RWPE2 (cell line): Measurements from ENCODE around the gene ANKRD36C.
"Not testable (repeated sequence)": the region's sequence is repeated elsewhere in the genome, so short reads cannot be mapped to it uniquely, and the experiment has no call there.

Experiments used
- ATAC-seq: fragments of 200-7000 bp; cut with Tn5 transposase; 3 replicates; pipeline ENCODE4 v1.9.1; 2021; ENCODE audit warnings: low read depth
- DNase-seq: peaks from one replicate; pipeline ENCODE4 v3.0.0-alpha.2; 2020; ENCODE audit warnings: low spot score
- H3K27ac ChIP-seq: fragments of 450-650 bp; 2 replicates; pipeline ENCODE4 v1.5.1; 2017; ENCODE audit warnings: mild to moderate bottlenecking; ENCODE audit not compliant: poor library complexity, severe bottlenecking
- H3K27me3 ChIP-seq: fragments of 250-450 bp; sonication (Bioruptor Pico); 2 replicates; pipeline ENCODE4 v1.5.1; 2021; ENCODE audit warnings: mild to moderate bottlenecking, moderate library complexity; ENCODE audit not compliant: insufficient read depth, poor library complexity, severe bottlenecking
- H3K36me3 ChIP-seq: fragments of 250-450 bp; sonication (Bioruptor Pico); 2 replicates; pipeline ENCODE4 v1.5.1; 2020; ENCODE audit warnings: low read depth, mild to moderate bottlenecking, moderate library complexity
- H3K4me1 ChIP-seq: fragments of 250-450 bp; sonication (Bioruptor Pico); 2 replicates; pipeline ENCODE4 v1.5.1; 2021; ENCODE audit warnings: mild to moderate bottlenecking, moderate library complexity; ENCODE audit not compliant: insufficient read depth, poor library complexity, severe bottlenecking
- H3K4me3 ChIP-seq: fragments of 250-450 bp; sonication (Bioruptor Pico); 2 replicates; pipeline ENCODE4 v1.5.1; 2021; ENCODE audit warnings: mild to moderate bottlenecking, moderate library complexity; ENCODE audit not compliant: severe bottlenecking
- H3K9me3 ChIP-seq: fragments of 250-450 bp; sonication (Bioruptor Pico); 2 replicates; pipeline ENCODE4 v1.5.1; 2021; ENCODE audit warnings: mild to moderate bottlenecking, moderate library complexity; ENCODE audit not compliant: severe bottlenecking
- CTCF ChIP-seq: fragments of 450-650 bp; IDR thresholded peaks from one replicate; pipeline ENCODE4 v1.5.1; 2017; ENCODE audit warnings: mild to moderate bottlenecking, moderate library complexity; ENCODE audit not compliant: poor library complexity, severe bottlenecking

The ANKRD36C gene

GRCh38 chr2:96024336-96025193 lies 32.9 kb upstream of the ANKRD36C start:
- H3K4me1 ChIP-seq = no peaks in the 10 kb centered on the region
- H3K36me3 ChIP-seq = no peaks in the 10 kb centered on the region
- no peaks in the 10 kb centered on the region for H3K27me3 ChIP-seq
- H3K4me3 ChIP-seq = no peak overlapping the region
- DNase-seq (no peak), ATAC-seq (no peak)
- TF ChIP-seq CTCF = no peak
- no peak overlapping the region for H3K27ac ChIP-seq
- no peaks in the 10 kb centered on the region for H3K9me3 ChIP-seq

- not testable (repeated sequence) for H3K36me3 ChIP-seq, H3K4me1 ChIP-seq, DNase-seq, H3K4me3 ChIP-seq, H3K9me3 ChIP-seq, ATAC-seq, H3K27me3 ChIP-seq, H3K27ac ChIP-seq
Measured at GRCh38 chr2:96023701-96024100, 32.1 kb upstream of the ANKRD36C start.

DNA sequence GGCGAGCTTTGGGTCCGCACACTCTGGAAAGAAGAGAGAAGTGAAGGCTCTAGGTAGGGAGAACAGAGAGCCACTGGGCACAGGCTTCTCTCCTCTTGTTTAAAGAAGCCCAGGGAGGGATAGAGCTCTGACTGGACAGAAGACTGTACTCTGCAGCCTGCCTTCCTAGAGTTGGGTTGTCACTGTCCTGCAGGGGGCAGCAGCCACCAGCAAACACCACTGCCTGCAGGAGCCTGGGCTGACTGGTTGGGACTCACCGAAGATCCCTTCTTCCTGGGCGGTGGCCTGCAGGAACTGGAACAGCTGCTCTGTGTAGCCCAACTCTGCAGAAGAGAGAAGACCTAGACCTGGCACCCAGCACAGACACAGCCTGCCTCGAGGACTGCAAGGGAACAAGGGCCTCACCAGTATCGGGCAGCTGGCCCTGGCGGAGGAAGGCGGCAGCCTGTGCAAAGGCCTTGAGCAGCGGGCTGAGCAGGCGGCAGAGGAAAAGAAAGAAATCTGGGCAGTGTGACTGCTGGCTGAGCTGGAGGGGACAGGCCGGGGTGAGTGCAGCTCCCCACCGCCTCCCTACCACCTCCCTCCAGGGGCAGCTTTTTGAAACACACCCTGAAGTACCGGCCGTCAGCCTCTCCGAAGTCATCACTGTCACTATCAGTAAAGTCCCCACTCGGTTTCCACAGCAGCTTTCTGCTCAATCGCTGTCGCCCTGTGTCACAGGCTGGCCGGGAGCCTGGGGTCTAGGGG lies 31.2 kb upstream of the ANKRD36C start:
- peak; percentile 77 for TF ChIP-seq CTCF
- ATAC-seq = peak; percentile 91
- H3K4me1 ChIP-seq, DNase-seq, H3K36me3 ChIP-seq, H3K4me3 ChIP-seq, H3K9me3 ChIP-seq, H3K27ac ChIP-seq, H3K27me3 ChIP-seq: not testable (repeated sequence)

DNA sequence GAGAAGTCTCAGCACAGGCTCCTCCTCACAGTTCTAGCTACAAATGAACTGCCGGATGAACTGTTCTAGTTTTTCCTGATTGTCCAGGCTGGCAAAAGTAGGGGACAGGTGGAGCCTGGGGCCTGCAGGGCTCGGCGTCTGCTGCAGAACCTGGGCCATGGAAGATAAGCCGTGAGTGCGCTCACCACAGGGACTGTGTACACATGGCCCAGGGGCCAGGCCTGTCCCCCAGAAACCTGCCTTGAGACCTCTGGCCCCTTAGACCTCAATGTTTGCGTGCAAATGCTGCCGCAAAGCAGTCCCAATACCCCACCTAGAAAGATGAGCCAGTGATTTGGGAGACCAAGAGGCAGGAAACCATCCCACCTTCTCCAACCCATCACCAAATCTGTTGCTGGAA lies 30.5 kb upstream of the ANKRD36C start:
- not testable (repeated sequence) for H3K27ac ChIP-seq, H3K27me3 ChIP-seq, DNase-seq, H3K4me3 ChIP-seq, ATAC-seq, H3K4me1 ChIP-seq, H3K36me3 ChIP-seq, H3K9me3 ChIP-seq

- H3K4me1 ChIP-seq, H3K27ac ChIP-seq, H3K36me3 ChIP-seq, H3K4me3 ChIP-seq, H3K27me3 ChIP-seq, DNase-seq, H3K9me3 ChIP-seq, ATAC-seq: not testable (repeated sequence)
Measured at GRCh38 chr2:96021142-96021541, 29.5 kb upstream of the ANKRD36C start.

DNA sequence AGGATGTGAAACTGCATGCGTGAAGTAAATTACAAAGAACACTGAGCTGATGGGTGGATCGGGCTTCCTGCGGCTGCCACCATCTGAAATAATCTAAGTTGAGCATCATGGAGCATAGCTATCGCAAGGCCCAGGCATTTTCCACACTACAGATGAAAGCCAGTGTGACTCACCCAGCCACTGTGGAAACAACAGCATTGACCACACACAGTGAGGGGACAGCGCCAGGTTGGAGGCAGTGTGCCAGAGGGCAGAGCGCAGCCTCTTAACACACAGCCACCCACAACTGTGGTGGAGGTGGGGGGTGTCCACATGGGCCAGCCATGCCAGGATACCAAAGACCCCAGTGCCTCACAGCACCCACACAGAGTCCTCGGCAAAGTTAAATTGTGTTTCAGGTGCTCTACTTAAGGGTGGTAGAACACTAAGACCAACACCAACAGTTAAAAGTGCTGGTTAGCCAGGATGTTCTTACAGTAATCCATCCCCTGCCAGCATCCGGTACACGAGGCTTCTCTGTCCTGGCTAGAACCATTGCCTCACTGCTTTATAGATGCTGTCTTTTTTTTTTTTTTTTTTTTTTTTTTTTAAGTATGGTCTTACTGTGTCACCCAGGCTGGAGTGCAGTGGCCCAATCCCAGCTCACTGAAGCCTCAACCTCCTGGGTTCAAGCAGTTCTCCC lies 28.4 kb upstream of the ANKRD36C start:
- not testable (repeated sequence) for DNase-seq, H3K27ac ChIP-seq, H3K4me3 ChIP-seq, H3K9me3 ChIP-seq, H3K36me3 ChIP-seq, H3K27me3 ChIP-seq, H3K4me1 ChIP-seq, ATAC-seq

GRCh38 chr2:96016321-96016720 lies 24.7 kb upstream of the ANKRD36C start:
- H3K9me3 ChIP-seq, DNase-seq, ATAC-seq, H3K27ac ChIP-seq, H3K4me3 ChIP-seq, H3K4me1 ChIP-seq, H3K27me3 ChIP-seq, H3K36me3 ChIP-seq: not testable (repeated sequence)

DNA sequence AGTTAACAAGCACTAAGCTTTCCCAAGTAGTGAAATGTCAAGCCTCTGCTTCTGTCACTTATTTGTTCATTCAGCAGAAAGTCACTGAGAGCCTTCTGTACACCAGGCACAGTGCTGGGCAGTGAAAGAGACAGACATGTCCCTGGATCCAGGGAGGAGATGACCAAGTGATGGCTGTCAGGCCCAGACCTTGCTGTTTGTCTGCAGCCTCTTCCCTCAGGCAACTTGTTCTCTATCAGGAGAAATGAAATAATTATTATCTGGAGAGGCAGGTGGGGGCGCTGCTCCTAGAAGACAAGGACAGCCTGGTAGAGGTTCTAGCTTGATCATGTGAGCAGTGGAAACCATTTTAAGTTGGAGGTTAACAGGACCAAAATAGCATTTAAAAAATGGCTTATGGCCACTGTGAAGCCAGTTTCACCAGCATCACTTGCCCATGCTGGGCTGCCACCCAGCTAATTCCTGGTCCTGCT lies 21.2 kb upstream of the ANKRD36C start:
- not testable (repeated sequence) for DNase-seq, ATAC-seq, H3K9me3 ChIP-seq

GRCh38 chr2:96012086-96012791 lies 20.6 kb upstream of the ANKRD36C start:
- H3K27ac ChIP-seq, H3K4me3 ChIP-seq, ATAC-seq, H3K27me3 ChIP-seq, H3K9me3 ChIP-seq, DNase-seq, H3K36me3 ChIP-seq, H3K4me1 ChIP-seq: not testable (repeated sequence)

More for the DNA sequence above, 21.2 kb upstream of the ANKRD36C start:
- not testable (repeated sequence) for H3K4me3 ChIP-seq, H3K27me3 ChIP-seq, H3K36me3 ChIP-seq, H3K27ac ChIP-seq, H3K4me1 ChIP-seq
